HepG2 (cell line): ENCODE data around the gene NTM. TPM values are rescaled to one million over a fixed set of nuclear protein-coding genes. Genes with fewer than 3 reads are reported as not detected.

ENCODE experiments used
- ATAC-seq: fragments of 200-7000 bp; cut with Tn5 transposase; 3 replicates; pipeline ENCODE4 v1.9.1; 2020; ENCODE audit warnings: mild to moderate bottlenecking, moderate library complexity
- BruUV-seq: library from RNA; stranded (reverse); fragments of 400-500 nt; replicated peaks from 2 replicates; lab custom pipeline; 2021; lab: Mats Ljungman, UMichigan
- CTCF ChIA-PET: fragments of 300-600 bp; formaldehyde crosslinking; extraction: SDS; loops from one replicate; lab custom pipeline; 2021; ENCODE audit warnings: low total read pairs, inconsistent platforms, low intra/inter-chr PET ratio; lab: Yijun Ruan, JAX
- POLR2A ChIA-PET: fragments of 350-600 bp; sonication (Branson Sonifier 250); formaldehyde crosslinking; loops from one replicate; lab custom pipeline; 2020; ENCODE audit warnings: antibody characterized with exemption, inconsistent platforms; lab: Yijun Ruan, JAX
- DNase-seq: peaks from one replicate; pipeline ENCODE4 v3.0.0-alpha.2; 2015; ENCODE audit warnings: low spot score
- FAIRE-seq: peaks from 3 replicates; lab custom pipeline; 2011; peaks lifted over from hg19 to GRCh38; lab: Jason Lieb, UNC
- H2AFZ ChIP-seq: one replicate; pipeline ENCODE4 v1.6.1; 2011; ENCODE audit warnings: low read length, inconsistent platforms
- H3K27ac ChIP-seq: fragments of 300-600 bp; 3 replicates; pipeline ENCODE4 v1.8.0; 2011; ENCODE audit warnings: mixed run types, mild to moderate bottlenecking, mixed read lengths, low read length, inconsistent platforms; ENCODE audit not compliant: insufficient read depth; ENCODE audit errors: extremely low read length
- H3K27me3 ChIP-seq, 2 experiments: fragments of 200-600 bp in 1 of 2; 2 replicates in 1 of 2; 3 replicates in 1 of 2; pipeline versions ENCODE4 v1.6.0 to v1.8.0; 2011; ENCODE audit warnings: low read length in 2 of 2, mild to moderate bottlenecking in 2 of 2, moderate library complexity in 2 of 2, inconsistent platforms in 1 of 2; ENCODE audit not compliant: insufficient read depth in 2 of 2, control insufficient read depth in 1 of 2
- H3K36me3 ChIP-seq, 2 experiments: fragments of 200-600 bp in 1 of 2; replicated peaks in 1 of 2; 2 replicates in 1 of 2; 3 replicates in 1 of 2; pipeline versions ENCODE4 v1.5.1 to v1.8.0; 2011; ENCODE audit warnings: low read length in 2 of 2, inconsistent platforms in 1 of 2; ENCODE audit not compliant: insufficient read depth in 2 of 2, control insufficient read depth in 1 of 2
- H3K4me1 ChIP-seq: 2 replicates; pipeline ENCODE4 v1.5.1; 2012; ENCODE audit warnings: low read length, inconsistent platforms; ENCODE audit not compliant: insufficient read depth
- H3K4me2 ChIP-seq: 2 replicates; pipeline ENCODE4 v1.6.0; 2011; ENCODE audit warnings: low read depth, low read length, inconsistent platforms
- H3K4me3 ChIP-seq, 3 experiments: fragments of 200-600 bp in 1 of 3; sonication (generic), shearing (Covaris generic) in 1 of 3; replicated peaks in 1 of 3; 2 replicates each; pipeline ENCODE4 v1.5.1; 2011 to 2016; ENCODE audit warnings: low read length in 3 of 3, inconsistent platforms in 2 of 3, low read depth in 2 of 3, mild to moderate bottlenecking in 2 of 3, control low read depth in 1 of 3, mixed read lengths in 1 of 3; ENCODE audit not compliant: insufficient read depth in 1 of 3
- H3K79me2 ChIP-seq: one replicate; pipeline ENCODE4 v1.6.1; 2011; ENCODE audit warnings: low read length, inconsistent platforms; ENCODE audit not compliant: insufficient read depth
- H3K9ac ChIP-seq: 2 replicates; pipeline ENCODE4 v1.6.0; 2011; ENCODE audit warnings: mild to moderate bottlenecking, low read depth, low read length, inconsistent platforms; ENCODE audit not compliant: insufficient read depth
- H3K9me3 ChIP-seq: 2 replicates; pipeline ENCODE4 v1.5.1; 2012; ENCODE audit warnings: mild to moderate bottlenecking, low read length
- H4K20me1 ChIP-seq: 2 replicates; pipeline ENCODE4 v1.6.0; 2011; ENCODE audit warnings: inconsistent platforms, mild to moderate bottlenecking, low read length, moderate library complexity; ENCODE audit not compliant: insufficient read depth
- CBX2 ChIP-seq, 2 experiments: fragments of 200-600 bp in 1 of 2; sonication (generic); formaldehyde crosslinking in 1 of 2; IDR thresholded peaks; 2 replicates each; pipeline versions ENCODE4 v1.7.0 to v1.8.1; 2018 to 2022; ENCODE audit warnings: low read depth in 2 of 2, low read length in 1 of 2, mild to moderate bottlenecking in 1 of 2, missing genetic modification reagents in 1 of 2
- CEBPG ChIP-seq: IDR thresholded peaks from 2 replicates; pipeline ENCODE4 v1.6.1; 2016
- ELF4 ChIP-seq: sonication (generic); formaldehyde crosslinking; IDR thresholded peaks from 2 replicates; pipeline ENCODE4 v1.5.0; 2020; ENCODE audit warnings: missing genetic modification reagents, mild to moderate bottlenecking, moderate library complexity, borderline replicate concordance
- RAD51 ChIP-seq: fragments of 450-650 bp; IDR thresholded peaks from 2 replicates; pipeline ENCODE4 v1.6.1; 2016; ENCODE audit warnings: borderline replicate concordance
- SOX6 ChIP-seq, 2 experiments: fragments of 450-650 bp in 1 of 2; sonication (generic) in 1 of 2; formaldehyde crosslinking in 1 of 2; IDR thresholded peaks; 2 replicates each; pipeline versions ENCODE4 v1.4.0 to v1.6.1; 2017 to 2020; ENCODE audit warnings: antibody characterized with exemption in 1 of 2, mild to moderate bottlenecking in 1 of 2, missing genetic modification reagents in 1 of 2
- SUZ12 ChIP-seq: fragments of 150-350 bp; IDR thresholded peaks from 2 replicates; pipeline ENCODE4 v1.6.1; 2014; ENCODE audit warnings: low read depth, low read length
- TEAD2 ChIP-seq: sonication (generic); formaldehyde crosslinking; IDR thresholded peaks from 2 replicates; pipeline ENCODE4 v1.9.0; 2021; ENCODE audit warnings: missing genetic modification reagents
- ZNF3 ChIP-seq: IDR thresholded peaks from 2 replicates; pipeline ENCODE4 v1.7.0; 2017; ENCODE audit warnings: inconsistent platforms
- ZNF572 ChIP-seq: sonication (generic); formaldehyde crosslinking; IDR thresholded peaks from 2 replicates; pipeline ENCODE4 v1.5.1; 2020; ENCODE audit warnings: mild to moderate bottlenecking, missing genetic modification reagents
- ZNF605 ChIP-seq: sonication (generic); formaldehyde crosslinking; IDR thresholded peaks from 2 replicates; pipeline ENCODE4 v1.8.0; 2022; ENCODE audit warnings: mild to moderate bottlenecking, missing genetic modification reagents
- ZNF724P ChIP-seq: sonication (generic); formaldehyde crosslinking; IDR thresholded peaks from 2 replicates; pipeline ENCODE4 v1.8.0; 2022; ENCODE audit warnings: missing genetic modification reagents, borderline replicate concordance
- ZNF782 ChIP-seq: sonication (generic); formaldehyde crosslinking; IDR thresholded peaks from 2 replicates; pipeline ENCODE4 v1.4.0; 2020; ENCODE audit warnings: missing genetic modification reagents, mild to moderate bottlenecking, borderline replicate concordance
- WGBS: methylation state at CpG from one replicate; pipeline ENCODE4 v1.1.6; 2017; ENCODE audit warnings: low lambda C conversion rate; 5-methylcytosine and 5-hydroxymethylcytosine counted together
- in situ Hi-C: cut with HindIII; loops from 2 replicates; pipeline ENCODE4 v1.10.0; 2017; ENCODE audit warnings: low pct_unique_long_range_greater_than_20kb; ENCODE audit not compliant: extremely low pct_ligation_motif_present
- intact Hi-C: fragments of 100-400 bp; cut with micrococcal nuclease; formaldehyde crosslinking; loops from one replicate; pipeline ENCODE4 v1.10.0; 2022; ENCODE audit not compliant: unreplicated experiment
- polyA plus RNA-seq, 8 experiments: library from polyadenylated mRNA; depleted of rRNA in 3 of 8; stranded (reverse) in 7 of 8; unstranded in 1 of 8; fragments of >200 nt; fragmentation: Illumina TruSeq in 4 of 8; extraction: Trizol in 4 of 8; gene quantifications; 2 replicates each; pipeline versions ENCODE4 v1.2.1 to v1.2.3, GENCODE V29; 2011 to 2016; ENCODE audit warnings: low read depth in 4 of 8, missing spikeins in 1 of 8, mixed read lengths in 1 of 8; ENCODE audit not compliant: insufficient read depth in 1 of 8
- total RNA-seq, 5 experiments: library from RNA; depleted of rRNA; stranded (reverse); fragments of >200 nt; fragmentation: Illumina TruSeq; extraction: Trizol; gene quantifications; 2 replicates each; pipeline ENCODE4 v1.2.3, GENCODE V29; 2016; ENCODE audit warnings: low read depth in 1 of 5
- TF ChIP-seq, protein P1 (sequence below): sonication (generic); formaldehyde crosslinking; IDR thresholded peaks from 2 replicates; pipeline ENCODE4 v1.5.0; 2020; ENCODE audit warnings: mild to moderate bottlenecking, low read depth, missing genetic modification reagents, borderline replicate concordance
- TF ChIP-seq, protein P2 (sequence below): fragments of 450-650 bp; IDR thresholded peaks from 2 replicates; pipeline ENCODE4 v1.6.1; 2017; ENCODE audit warnings: mild to moderate bottlenecking
- TF ChIP-seq, protein P3 (sequence below): sonication (generic); formaldehyde crosslinking; IDR thresholded peaks from 2 replicates; pipeline ENCODE4 v1.4.0; 2020; ENCODE audit warnings: mild to moderate bottlenecking, missing genetic modification reagents

The NTM gene
- total and polyA plus RNA-seq, 2 of the 13 experiments (the other 11 are each of a cell fraction or from before 2014, with no cell fraction given), result not detected

DNA sequence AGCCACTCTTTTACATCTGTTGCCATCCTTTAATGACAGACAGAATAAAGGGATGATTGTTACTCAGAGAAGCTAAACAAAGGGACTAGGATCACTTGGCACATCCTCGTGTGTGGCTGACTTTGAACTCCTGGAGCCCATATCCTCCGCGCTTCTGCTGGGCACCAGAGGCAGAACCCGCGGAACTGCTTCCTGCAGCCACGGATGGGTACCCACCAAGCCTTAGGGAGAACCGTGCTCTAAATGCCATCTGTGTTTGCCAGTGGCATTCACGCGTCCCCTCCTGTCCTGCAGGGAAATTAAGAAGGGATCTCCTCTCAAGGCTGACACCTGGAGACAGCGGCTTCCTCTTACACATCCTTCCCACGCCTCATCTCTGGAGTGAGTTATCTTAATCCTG, 294.4 kb downstream of the NTM start:
- FAIRE-seq, result no peak
- BruUV-seq, result no TSS peak
- Histone ChIP-seq H3K4me2 (no peak overlapping the region), H3K79me2 (no peaks in the 10 kb centered on the region), H3K36me3 (no peaks in the 10 kb centered on the region), H3K27me3 (peaks cover 2 to 27% of the 10 kb centered on the region in 2 experiments), H3K27ac (no peak overlapping the region), H3K4me3 (no peak overlapping the region)
- ATAC-seq, result no peak
- no peak for DNase-seq
- 45% methylated on average over 11 of the region's 11 CpGs for WGBS
- in situ Hi-C loops, result no loop called here
- TF ChIP-seq ZNF3 (CRISPR knock-in tag), result no peak
- TF ChIP-seq, protein P1, sequence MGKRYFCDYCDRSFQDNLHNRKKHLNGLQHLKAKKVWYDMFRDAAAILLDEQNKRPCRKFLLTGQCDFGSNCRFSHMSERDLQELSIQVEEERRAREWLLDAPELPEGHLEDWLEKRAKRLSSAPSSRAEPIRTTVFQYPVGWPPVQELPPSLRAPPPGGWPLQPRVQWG (CRISPR knock-in tag), result no peak
- no peak for TF ChIP-seq RAD51
- TF ChIP-seq, protein P2, sequence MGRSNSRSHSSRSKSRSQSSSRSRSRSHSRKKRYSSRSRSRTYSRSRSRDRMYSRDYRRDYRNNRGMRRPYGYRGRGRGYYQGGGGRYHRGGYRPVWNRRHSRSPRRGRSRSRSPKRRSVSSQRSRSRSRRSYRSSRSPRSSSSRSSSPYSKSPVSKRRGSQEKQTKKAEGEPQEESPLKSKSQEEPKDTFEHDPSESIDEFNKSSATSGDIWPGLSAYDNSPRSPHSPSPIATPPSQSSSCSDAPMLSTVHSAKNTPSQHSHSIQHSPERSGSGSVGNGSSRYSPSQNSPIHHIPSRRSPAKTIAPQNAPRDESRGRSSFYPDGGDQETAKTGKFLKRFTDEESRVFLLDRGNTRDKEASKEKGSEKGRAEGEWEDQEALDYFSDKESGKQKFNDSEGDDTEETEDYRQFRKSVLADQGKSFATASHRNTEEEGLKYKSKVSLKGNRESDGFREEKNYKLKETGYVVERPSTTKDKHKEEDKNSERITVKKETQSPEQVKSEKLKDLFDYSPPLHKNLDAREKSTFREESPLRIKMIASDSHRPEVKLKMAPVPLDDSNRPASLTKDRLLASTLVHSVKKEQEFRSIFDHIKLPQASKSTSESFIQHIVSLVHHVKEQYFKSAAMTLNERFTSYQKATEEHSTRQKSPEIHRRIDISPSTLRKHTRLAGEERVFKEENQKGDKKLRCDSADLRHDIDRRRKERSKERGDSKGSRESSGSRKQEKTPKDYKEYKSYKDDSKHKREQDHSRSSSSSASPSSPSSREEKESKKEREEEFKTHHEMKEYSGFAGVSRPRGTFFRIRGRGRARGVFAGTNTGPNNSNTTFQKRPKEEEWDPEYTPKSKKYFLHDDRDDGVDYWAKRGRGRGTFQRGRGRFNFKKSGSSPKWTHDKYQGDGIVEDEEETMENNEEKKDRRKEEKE, result no peak
- TF ChIP-seq SOX6 (IDR thresholded peaks at IDR 0.05), result no peak
- no peak for TF ChIP-seq SOX6 (CRISPR knock-in tag; IDR thresholded peaks at IDR 0.05)
- no peak for TF ChIP-seq SUZ12
- no peak for TF ChIP-seq ZNF572 (CRISPR knock-in tag)
- no peak for TF ChIP-seq ELF4 (CRISPR knock-in tag)
- no peak for TF ChIP-seq TEAD2 (CRISPR knock-in tag)
- TF ChIP-seq CBX2 (IDR thresholded peaks at IDR 0.05; ENCODE audit: low read depth, low read length), result no peak
- no peak for TF ChIP-seq CBX2 (CRISPR knock-in tag; IDR thresholded peaks at IDR 0.05; ENCODE audit: low read depth)
- no peak for TF ChIP-seq ZNF782 (CRISPR knock-in tag)
- no peak for TF ChIP-seq CEBPG (CRISPR knock-in tag)
- TF ChIP-seq, protein P3, sequence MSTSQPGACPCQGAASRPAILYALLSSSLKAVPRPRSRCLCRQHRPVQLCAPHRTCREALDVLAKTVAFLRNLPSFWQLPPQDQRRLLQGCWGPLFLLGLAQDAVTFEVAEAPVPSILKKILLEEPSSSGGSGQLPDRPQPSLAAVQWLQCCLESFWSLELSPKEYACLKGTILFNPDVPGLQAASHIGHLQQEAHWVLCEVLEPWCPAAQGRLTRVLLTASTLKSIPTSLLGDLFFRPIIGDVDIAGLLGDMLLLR (CRISPR knock-in tag), result no peak
- no peak for TF ChIP-seq ZNF724P (CRISPR knock-in tag)
- TF ChIP-seq ZNF605, result no peak
- TF ChIP-seq, all 625 proteins: peak for 0
- ChIA-PET POLR2A (no interaction called here), CTCF (no interaction called here)
- Histone ChIP-seq H3K4me1 (no peaks in the 10 kb centered on the region), H3K9me3 (no peaks in the 10 kb centered on the region), H3K9ac (no peak overlapping the region), H4K20me1 (no peaks in the 10 kb centered on the region), H2AFZ (no peak overlapping the region)
- intact Hi-C loops, result no loop called here
